ENCODE data around the gene ZNF43. TPM values are rescaled to one million over a fixed set of nuclear protein-coding genes. Genes with fewer than 3 reads are reported as not detected.
"Not testable (repeated sequence)": the region's sequence is repeated elsewhere in the genome, so short reads cannot be mapped to it uniquely, and the experiment has no call there.

ZNF43 gene
- total RNA-seq, 2 donors from 2014 or later = 60.6 to 72.7 TPM

GRCh38 chr19:21880761-21881160 is 44.8 kb upstream of the ZNF43 start:
- peak; percentile 61 for TF ChIP-seq CTCF (conservative IDR thresholded peaks at IDR 0.05)
- peaks cover 92% of the 10 kb centered on the region for H3K9me3 Mint-ChIP-seq
- not testable (repeated sequence) for H3K4me1 Mint-ChIP-seq; H3K27ac ChIP-seq (ENCODE audit: low read depth, low read length); H3K27ac Mint-ChIP-seq; H3K4me1 ChIP-seq (ENCODE audit: control insufficient read depth, insufficient read depth, low read length); H3K4me3 ChIP-seq (ENCODE audit: low read length); H3K4me3 Mint-ChIP-seq; H3K27me3 ChIP-seq (ENCODE audit: control insufficient read depth, insufficient read depth, low read length, poor library complexity, severe bottlenecking); H3K9ac ChIP-seq (ENCODE audit: extremely low read depth, low read length, poor library complexity, severe bottlenecking); H3K27me3 Mint-ChIP-seq (ENCODE audit: insufficient read depth); H3K36me3 ChIP-seq (ENCODE audit: control insufficient read depth, insufficient read depth, low read length); H3K36me3 Mint-ChIP-seq (ENCODE audit: low read depth)
- peak; percentile 41 for DNase-seq
- 49% methylated on average over 5 of the region's 9 CpGs; no CpG with 5 or more reads in 1 of the 2 experiments for WGBS, 2 experiments (ENCODE audit: insufficient coverage in 1 of 2, insufficient read length in 1 of 2)
- peaks cover 59% of the 10 kb centered on the region for H3K9me3 ChIP-seq (ENCODE audit: control insufficient read depth, low read length)

- TF ChIP-seq CTCF (conservative IDR thresholded peaks at IDR 0.05) = no peak
- Mint-ChIP-seq H3K27me3 (ENCODE audit: insufficient read depth) (no peaks in the 10 kb centered on the region), H3K36me3 (ENCODE audit: low read depth) (no peaks in the 10 kb centered on the region), H3K4me1 (no peaks in the 10 kb centered on the region), H3K9me3 (peaks cover 86% of the 10 kb centered on the region), H3K4me3 (no peak overlapping the region), H3K27ac (no peak overlapping the region)
- H3K9ac ChIP-seq (ENCODE audit: extremely low read depth, low read length, poor library complexity, severe bottlenecking) = no peak overlapping the region
- no peak overlapping the region for H3K27ac ChIP-seq (ENCODE audit: low read depth, low read length)
- peaks cover 56% of the 10 kb centered on the region for H3K9me3 ChIP-seq (ENCODE audit: control insufficient read depth, low read length)
- no peak for DNase-seq
- H3K4me3 ChIP-seq (ENCODE audit: low read length) = no peak overlapping the region
- H3K27me3 ChIP-seq (ENCODE audit: control insufficient read depth, insufficient read depth, low read length, poor library complexity, severe bottlenecking) = no peaks in the 10 kb centered on the region
- WGBS, 2 experiments (ENCODE audit: insufficient coverage in 1 of 2, insufficient read length in 1 of 2) = 58 to 73% methylated on average over 3 to 4 of the region's 4 CpGs
- H3K36me3 ChIP-seq (ENCODE audit: control insufficient read depth, insufficient read depth, low read length) = no peaks in the 10 kb centered on the region
- no peaks in the 10 kb centered on the region for H3K4me1 ChIP-seq (ENCODE audit: control insufficient read depth, insufficient read depth, low read length)
Observed at GRCh38 chr19:21878646-21879045, 42.7 kb upstream of the ZNF43 start.

- WGBS, 2 experiments (ENCODE audit: insufficient coverage in 1 of 2, insufficient read length in 1 of 2) = 78 to 90% methylated on average over 2 of the region's 2 CpGs
- peaks cover 53% of the 10 kb centered on the region for H3K9me3 ChIP-seq (ENCODE audit: control insufficient read depth, low read length)
Observed at GRCh38 chr19:21877976-21878375, 42.0 kb upstream of the ZNF43 start.

GRCh38 chr19:21876608-21877007 is 40.6 kb upstream of the ZNF43 start:
- H3K27me3 Mint-ChIP-seq (ENCODE audit: insufficient read depth); H3K36me3 ChIP-seq (ENCODE audit: control insufficient read depth, insufficient read depth, low read length); H3K27ac Mint-ChIP-seq; H3K4me1 ChIP-seq (ENCODE audit: control insufficient read depth, insufficient read depth, low read length); H3K36me3 Mint-ChIP-seq (ENCODE audit: low read depth); H3K27ac ChIP-seq (ENCODE audit: low read depth, low read length); H3K4me3 ChIP-seq (ENCODE audit: low read length); H3K27me3 ChIP-seq (ENCODE audit: control insufficient read depth, insufficient read depth, low read length, poor library complexity, severe bottlenecking); H3K9ac ChIP-seq (ENCODE audit: extremely low read depth, low read length, poor library complexity, severe bottlenecking); H3K4me3 Mint-ChIP-seq; DNase-seq; H3K4me1 Mint-ChIP-seq: not testable (repeated sequence)
- peaks cover 82% of the 10 kb centered on the region for H3K9me3 Mint-ChIP-seq
- 89 to 100% methylated on average over 3 to 5 of the region's 7 CpGs for WGBS, 2 experiments (ENCODE audit: insufficient coverage in 1 of 2, insufficient read length in 1 of 2)
- peaks cover 55% of the 10 kb centered on the region for H3K9me3 ChIP-seq (ENCODE audit: control insufficient read depth, low read length)

More at GRCh38 chr19:21877976-21878375, 42.0 kb upstream of the ZNF43 start:
- no peaks in the 10 kb centered on the region for H3K4me1 Mint-ChIP-seq
- H3K27ac Mint-ChIP-seq = no peak overlapping the region
- H3K27ac ChIP-seq (ENCODE audit: low read depth, low read length) = no peak overlapping the region
- no peak overlapping the region for H3K9ac ChIP-seq (ENCODE audit: extremely low read depth, low read length, poor library complexity, severe bottlenecking)
- no peak overlapping the region for H3K4me3 ChIP-seq (ENCODE audit: low read length)
- H3K4me3 Mint-ChIP-seq = no peak overlapping the region
- H3K4me1 ChIP-seq (ENCODE audit: control insufficient read depth, insufficient read depth, low read length) = no peaks in the 10 kb centered on the region
- H3K27me3 Mint-ChIP-seq (ENCODE audit: insufficient read depth) = no peaks in the 10 kb centered on the region
- no peak for TF ChIP-seq CTCF (conservative IDR thresholded peaks at IDR 0.05)
- peaks cover 83% of the 10 kb centered on the region for H3K9me3 Mint-ChIP-seq
- H3K36me3 ChIP-seq (ENCODE audit: control insufficient read depth, insufficient read depth, low read length) = no peaks in the 10 kb centered on the region
- no peaks in the 10 kb centered on the region for H3K36me3 Mint-ChIP-seq (ENCODE audit: low read depth)
- no peak for DNase-seq
- no peaks in the 10 kb centered on the region for H3K27me3 ChIP-seq (ENCODE audit: control insufficient read depth, insufficient read depth, low read length, poor library complexity, severe bottlenecking)

Measured in endodermal cell (in vitro differentiated cells).